GM15510 (cell line): Measurements from ENCODE around the gene OR2L8.

Source experiments
- POLR2A ChIP-seq: IDR thresholded peaks from 3 replicates; pipeline ENCODE4 v1.6.1; 2011; ENCODE audit warnings: borderline replicate concordance; ENCODE audit not compliant: insufficient read length; ENCODE audit errors: extremely low read depth

OR2L8 gene

DNA sequence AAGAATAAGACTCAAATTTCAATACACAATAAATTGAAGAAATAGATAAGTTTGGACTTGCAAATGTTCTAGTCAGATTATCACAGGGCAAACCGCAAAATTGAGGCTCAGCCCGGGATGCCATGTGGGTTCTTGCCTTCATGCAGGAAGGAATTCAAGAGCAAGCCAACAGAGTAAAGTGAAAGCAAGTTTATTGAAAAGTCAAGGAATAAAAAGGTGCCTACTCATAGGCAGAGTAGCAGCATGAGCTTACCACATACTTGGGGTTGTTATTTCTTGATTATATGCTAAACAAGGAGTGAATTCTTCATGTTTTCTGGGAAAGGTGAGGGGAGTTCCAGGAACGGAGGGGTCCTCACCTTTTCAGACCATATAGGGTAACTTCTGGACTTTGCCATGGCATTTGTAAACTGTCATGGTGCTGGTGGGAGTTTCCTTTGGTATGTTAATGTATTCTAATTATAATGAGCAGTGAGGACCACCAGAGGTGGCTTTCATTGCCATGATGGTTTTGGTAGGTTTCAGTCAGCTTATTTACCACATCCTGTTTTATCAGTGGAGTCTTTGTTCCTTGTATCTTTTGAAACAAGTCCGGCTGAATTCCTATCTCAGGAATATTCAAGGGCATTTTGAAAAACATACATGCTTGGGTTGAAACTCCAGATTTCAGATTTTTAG, 14.4 kb downstream of the OR2L8 start:
- TF ChIP-seq POLR2A: no peak

DNA sequence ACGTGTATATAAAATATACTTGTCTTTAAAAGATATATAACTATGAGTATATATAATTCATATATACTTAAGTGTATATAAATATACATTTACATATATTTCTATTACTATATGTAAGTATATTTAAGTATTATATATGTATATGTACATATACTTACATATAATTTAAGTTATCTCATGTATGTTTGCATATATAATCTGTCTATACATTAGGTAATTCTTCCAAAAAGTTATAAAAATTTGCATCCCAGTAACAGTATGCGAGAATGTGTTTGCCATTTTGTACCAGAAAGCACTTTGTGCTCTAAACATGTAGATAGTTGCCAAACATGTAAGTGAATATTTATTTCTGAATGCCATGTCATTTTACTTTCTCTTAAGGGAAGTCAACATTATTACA, 16.3 kb downstream of the OR2L8 start, which contains the start of gene OR2AK2:
Gene OR2AK2 (plus strand): TSS at position 301 of the 400 bp plus-strand sequence. CDS start 144 bp downstream, outside the sequence.
- no peak for TF ChIP-seq POLR2A

DNA sequence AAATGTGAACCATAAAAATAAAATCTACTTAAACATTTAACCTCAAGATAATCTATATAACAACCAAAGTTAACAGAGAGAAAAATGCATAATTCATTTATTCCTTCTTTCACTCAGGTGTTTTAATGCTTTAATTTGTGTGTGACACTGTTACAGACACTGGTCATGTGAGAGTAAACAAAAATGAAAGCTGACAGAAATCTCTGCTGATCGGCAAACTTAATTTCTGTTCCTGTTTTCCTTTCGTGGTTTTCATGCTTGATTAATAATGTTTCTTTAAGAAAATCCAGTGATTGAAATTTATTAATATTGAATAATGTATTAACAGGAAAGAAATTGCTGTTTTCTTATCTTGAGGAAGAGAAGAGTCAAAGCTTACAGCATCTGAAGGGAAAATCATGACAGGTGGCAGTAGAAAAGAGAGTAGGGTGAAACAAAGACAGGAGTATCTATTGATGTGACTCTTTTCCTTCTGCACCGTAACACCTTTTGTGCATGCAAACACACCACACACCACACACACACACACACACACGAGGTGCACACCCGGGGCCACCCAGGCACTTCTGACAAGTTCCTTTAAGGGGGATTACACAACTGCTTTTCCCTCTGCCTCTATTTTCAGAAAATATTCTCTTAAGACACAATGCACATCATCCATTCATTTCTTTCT, 18.0 kb downstream of the OR2L8 start:
- no peak for TF ChIP-seq POLR2A

DNA sequence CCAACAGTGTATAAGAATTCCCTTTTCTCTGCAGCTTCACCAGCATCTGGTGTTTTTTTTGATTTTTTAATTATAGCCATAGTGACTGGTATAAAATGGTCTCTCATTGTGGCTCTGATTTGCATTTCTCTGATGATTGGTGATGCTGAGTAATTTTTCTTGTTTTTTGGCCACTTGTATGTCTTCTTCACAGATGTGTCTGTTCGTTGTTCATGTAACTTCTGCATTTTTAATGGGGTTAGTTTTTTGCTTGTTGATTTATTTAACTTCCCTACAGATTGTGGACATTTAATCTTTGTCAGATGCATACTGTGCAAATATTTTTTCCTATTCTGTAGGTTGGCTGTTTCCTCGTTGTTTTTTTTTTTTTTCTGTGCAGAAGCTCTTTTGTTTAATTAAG, 44.3 kb downstream of the OR2L8 start:
- TF ChIP-seq POLR2A: no peak

DNA sequence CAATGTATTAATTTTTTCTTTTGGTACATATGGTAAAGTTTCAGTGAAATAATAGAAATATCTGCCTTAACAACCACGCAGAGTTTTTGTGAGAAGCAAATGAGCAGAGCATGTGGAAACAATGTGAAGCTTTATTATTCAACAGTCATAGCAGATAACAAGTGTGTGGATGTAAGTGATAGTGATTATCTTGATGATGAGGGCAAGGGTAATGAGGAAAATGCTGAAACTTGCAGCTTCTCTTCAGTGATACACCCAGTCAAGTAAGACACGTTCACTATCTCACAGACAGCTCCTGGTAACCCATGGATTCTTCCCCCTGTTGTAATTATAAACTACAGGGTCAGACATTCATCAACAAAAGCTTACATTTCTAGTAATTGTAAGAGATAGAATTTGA, 50.2 kb downstream of the OR2L8 start:
- TF ChIP-seq POLR2A: no peak
